Neural progenitor cell (in vitro differentiated cells): Measurements from ENCODE around the gene SCLY.

Experiments used
- CTCF ChIP-seq: fragments of 200-600 bp; sonication (generic); IDR thresholded peaks from 2 replicates; pipeline ENCODE4 v1.5.1; 2017; ENCODE audit warnings: antibody characterized with exemption, mild to moderate bottlenecking
- EZH2 ChIP-seq: fragments of 200-600 bp; sonication (generic); IDR thresholded peaks from 2 replicates; pipeline ENCODE4 v1.6.1; 2017; ENCODE audit warnings: antibody characterized with exemption, mild to moderate bottlenecking, moderate library complexity

GRCh38 chr2:238100049-238100820 lies 39.4 kb downstream of the SCLY start, which contains the start of gene ESPNL:
- TF ChIP-seq CTCF: no peak
- TF ChIP-seq EZH2: no peak
